NOMO-1 (cell line): ENCODE measurements around the gene KCNQ4.

ENCODE experiments used
- DNase-seq, 2 experiments: peaks; one replicate each; lab custom pipeline; 2025; ENCODE audit not compliant: unreplicated experiment in 2 of 2; lab: John Stamatoyannopoulos, UW

The KCNQ4 gene

DNA sequence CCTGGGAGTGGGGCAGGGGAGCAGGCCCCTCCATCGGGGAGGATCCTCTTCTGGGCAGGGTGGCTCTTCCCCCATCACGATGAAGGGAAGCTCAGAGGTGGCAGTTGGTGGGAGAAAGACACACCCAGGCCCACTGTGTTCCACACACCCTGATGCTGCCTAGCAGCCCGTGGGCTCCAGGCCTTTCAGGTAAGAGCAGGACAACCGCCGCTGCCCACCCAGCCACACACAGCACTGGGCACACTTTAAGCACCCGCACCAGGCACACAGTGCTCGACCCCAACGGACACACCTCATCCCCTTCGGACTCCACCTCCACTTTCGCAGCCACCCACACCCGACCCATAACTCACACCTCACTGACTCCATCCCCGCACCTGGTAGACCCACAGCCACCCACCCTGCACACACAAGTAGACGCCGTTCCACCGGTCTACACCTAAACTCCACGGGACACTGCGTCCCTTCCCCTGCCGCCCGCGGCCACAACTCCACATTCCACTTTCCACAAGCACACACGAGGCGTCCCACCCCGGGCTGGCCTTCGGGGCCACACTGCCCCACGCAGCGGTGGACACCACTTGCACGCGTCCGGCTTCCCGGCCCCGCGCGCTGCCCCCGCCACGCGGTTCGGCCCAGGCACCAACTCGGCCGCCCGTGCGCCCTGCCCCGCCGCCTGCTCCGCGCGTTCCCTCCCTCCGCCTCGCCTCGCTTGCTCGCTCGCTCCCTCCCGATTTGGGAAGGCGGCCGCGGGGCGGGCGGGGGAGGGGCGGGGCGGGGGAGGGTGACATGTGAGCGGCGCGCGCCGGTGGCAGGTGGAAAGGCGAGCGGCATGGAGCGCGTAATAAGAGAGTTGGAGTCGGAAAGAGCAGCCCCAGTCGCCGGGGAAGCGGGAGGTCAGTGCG is at the start of gene KCNQ4:
Gene KCNQ4 (plus strand): TSS at position 787 of the 905 bp plus-strand sequence. CDS start 307 bp downstream, outside the sequence.
- peak in 1 of 2 experiments; percentile 7 for DNase-seq

DNA sequence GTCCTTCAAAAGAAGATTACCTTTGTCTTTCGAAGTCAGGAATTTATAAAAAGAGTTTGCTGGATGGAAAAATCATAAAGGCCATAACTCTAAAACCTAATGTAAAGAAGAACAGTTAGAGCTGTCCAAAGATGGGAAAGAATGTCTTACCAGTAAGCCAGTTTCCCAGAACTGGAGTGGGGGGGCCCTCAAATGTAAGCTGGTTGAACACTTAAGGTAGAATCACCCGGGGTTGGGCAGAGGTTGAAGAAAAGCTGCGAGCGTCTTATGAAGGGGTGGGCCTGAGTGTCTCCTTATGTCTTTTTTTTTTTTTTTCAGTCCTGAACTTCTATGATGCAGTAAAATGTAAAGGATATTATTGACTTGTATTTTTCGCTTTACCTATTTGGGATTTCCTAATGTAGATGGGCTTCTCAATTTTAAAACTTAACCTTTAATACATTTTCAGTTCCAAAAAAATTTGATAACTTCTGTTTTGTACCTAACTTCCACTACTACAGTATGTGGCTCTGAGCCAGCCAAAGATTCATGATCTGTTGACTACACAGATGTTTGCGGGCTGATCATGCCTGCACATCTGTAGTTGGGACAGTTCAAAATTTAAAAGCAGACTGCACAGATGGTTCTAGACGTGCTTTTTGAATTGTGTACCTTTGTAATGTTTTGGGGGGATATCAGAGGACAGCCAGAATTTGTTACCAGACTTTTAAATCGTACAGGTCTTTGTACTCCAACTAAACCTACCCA is 48.5 kb upstream of the KCNQ4 start:
- no peak for DNase-seq

DNA sequence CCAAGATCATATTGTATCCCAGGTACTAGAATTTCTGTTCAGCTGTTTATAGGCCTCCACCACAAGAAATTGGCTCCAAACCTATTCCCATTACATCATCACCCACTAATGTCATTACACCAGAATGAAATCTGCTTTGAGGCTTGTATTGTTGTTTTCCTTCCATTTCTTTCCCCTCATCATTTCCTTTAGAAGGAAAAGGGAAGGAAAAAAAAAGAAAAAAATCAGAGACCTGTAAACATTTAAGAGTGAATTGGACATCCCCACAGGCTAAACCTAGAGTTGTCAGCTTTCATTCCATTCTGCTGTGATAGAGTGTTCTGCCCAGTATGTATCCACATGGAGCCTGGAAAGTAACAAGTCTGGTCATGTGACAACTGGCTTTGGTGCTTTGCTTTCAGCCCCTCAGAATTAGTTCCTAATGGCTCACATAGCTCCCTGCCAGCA is 47.5 kb upstream of the KCNQ4 start:
- DNase-seq, result no peak

DNA sequence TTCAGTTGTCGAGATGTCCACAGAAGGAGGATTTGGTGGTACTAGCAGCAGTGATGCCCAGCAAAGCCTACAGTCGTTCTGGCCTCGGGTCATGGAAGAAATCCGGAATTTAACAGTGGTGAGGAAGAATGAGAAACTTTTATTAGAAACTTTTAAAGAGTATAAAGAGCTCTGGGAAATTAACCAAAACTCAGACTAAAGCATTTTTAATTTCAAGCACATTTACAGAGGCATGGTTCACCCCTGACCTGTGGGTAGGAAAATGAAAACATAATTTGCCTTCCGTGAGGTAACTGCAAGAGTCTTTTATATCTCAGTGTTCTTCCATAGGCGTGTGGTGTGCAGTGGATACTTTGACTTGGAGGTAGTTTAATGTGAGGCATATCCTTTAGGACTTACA is 44.8 kb upstream of the KCNQ4 start:
- DNase-seq, result no peak

DNA sequence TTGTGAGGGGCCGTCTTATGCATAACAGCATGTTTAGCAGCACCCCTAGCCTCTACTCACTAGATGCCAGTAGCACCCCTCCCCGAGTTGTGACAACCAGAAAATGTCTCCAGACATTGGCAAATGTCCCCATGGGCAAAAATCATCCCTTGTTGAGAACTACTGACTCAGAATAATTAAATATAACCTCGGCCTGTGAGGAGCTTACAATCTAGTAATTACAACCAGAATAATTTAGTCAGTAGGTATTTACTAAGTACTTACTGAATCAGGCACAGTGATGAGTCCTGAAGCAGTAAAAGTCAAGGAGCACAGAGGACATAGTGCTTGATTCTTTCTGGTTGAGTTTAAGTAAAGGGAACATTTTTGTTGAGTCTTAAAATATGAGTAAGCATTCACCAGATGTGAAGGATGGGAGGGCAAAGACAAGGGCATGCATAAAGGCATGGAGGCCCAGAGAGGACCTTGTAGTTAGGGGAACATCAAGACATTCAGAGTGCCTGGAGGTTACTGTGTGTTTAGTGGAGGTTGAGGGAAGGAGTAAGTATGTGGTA is 44.1 kb upstream of the KCNQ4 start:
- DNase-seq, result no peak

DNA sequence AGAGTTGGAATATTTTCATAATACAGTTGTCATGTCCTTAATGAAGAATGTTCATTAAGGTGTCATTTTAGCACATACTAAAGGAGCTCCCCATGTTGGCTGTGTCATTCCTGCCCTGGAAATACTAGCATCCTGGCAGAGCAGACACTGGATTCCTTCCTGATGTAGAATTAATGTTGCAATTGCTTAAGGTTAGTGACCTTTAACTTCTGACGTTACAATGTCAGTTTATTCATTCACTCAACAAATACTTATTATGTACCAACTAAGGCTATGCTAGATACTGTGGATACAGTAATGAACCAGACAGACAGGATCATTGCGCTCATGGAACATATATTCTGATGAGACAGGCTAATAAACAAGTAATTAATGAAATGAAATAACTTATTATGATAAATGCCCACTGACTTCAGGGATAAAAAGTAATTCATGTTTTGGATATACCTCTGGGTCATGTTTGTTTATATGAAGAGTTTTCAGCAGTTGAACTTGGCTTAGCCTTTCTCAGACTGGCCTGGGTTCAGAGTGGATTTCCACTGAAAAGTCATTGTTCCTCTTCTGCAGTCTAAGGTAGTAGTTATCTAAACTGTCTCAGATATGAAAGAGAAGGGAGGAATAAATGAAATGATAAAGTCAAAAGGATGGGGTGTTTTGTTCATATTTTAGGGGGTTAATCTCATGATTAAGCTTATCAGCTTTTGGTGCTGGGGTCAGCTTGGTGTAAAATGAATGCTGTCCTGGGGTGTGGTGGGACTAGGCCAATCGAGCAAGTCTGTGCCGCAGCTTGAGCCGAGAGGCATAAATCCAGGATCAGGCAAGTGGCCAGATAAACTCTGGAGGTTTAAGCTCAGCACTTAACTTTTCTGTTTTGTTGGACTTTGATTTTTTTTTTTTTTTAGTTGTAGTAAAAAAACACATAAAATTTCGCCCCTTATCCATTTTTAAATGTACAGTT is 43.3 kb upstream of the KCNQ4 start:
- no peak for DNase-seq

DNA sequence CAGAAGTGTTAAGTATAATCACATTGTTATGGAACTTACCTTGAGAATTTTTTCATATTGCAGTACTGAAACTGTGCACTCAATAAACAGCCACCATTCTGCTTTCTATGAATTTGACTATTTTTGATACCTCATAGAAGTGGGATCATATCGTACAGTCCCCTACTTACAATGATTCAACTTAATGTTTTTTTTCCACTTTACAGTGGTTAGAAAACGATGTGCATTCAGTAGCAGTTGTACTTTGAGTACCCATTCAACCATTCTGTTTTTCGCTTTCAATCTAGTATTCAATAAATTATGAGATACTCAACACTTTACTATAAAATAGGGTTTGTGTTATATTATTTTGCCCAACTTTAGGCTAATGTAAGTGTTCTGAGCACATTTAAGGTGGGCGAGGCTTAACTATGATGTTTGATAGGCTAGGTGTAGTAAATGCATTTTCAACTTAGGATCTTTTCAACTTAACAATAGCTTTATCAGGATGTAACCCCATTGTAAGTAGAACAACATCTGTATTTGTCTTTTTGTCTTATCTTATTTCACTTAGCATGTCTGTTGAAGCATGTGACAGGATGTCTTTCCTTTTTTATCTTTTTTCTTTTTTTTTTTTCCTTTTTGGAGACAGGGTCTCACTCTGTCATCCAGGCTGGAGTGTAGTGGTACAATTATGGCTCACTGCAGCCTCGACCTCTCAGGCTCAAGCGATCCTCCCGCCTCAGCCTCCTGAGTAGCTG is 42.4 kb upstream of the KCNQ4 start:
- DNase-seq, result no peak

DNA sequence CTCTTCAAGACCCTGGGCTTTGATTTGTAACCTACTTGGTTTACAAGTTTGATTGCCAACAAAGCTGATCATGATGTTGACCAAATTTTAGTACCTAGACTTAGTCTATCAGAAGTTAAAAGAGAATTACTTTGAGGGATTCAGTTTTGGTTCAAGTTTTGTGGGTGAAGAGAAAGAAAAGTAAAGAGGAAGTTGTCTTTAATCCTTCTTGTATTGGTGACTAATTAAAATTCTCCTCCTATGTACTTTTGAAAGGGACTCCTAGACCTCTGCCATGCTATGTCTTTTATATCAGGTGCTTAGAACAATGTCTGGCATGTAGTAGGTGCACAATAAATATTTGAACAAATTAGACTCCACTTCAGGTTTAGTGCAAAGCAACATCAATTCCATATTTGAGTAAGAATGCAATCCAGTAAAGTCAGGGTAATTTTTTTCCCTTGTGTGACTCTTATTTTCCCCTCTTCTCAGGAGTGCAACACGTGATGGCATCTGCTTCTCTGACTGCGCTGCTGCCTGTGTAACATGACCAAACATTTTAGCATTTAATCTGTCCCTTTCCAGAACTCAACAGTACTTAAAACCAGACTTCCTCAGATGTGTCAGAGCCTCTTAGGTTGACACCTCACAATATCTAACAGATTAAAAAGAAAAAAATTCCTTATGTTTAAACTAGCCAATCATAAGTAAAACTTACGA is 41.1 kb upstream of the KCNQ4 start:
- peak in 1 of 2 experiments; percentile 34 for DNase-seq

DNA sequence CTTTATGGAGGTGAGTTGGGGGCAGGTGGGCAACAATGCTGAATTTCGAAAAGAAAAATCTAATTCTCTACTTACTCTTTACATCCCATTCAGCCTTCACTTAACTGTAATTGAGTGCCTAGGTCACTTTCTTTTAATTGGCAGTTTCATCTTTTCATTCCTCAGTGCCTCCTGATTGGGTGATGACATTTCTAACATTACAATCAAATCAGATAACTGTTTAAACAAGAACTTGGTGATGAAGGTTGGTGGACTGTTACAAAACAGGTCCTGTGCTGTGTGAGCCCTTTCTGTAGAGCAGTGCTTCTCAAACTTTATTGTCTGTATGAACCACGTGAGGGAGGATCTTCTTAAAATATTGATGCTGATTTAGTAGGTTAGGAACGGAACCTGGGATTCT is 40.1 kb upstream of the KCNQ4 start:
- DNase-seq, result no peak

DNA sequence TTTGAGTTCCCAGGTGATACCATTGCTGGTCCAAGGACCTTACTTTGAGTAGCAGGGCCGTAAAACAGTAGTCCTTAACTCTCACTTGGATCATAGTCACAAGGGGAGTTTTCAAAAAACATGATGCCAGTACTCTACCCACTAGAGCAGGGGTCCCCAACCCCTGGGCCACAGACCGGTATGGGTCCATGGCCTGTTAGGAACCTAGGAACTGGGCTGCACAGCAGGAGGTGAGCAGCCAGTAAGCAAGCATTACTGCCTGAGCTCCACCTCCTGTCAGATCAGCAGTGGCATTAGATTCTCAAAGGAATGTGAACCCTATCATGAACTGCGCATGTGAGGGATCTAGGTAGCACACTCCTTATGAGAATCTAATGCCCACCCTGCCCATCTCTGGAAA is 39.7 kb upstream of the KCNQ4 start:
- DNase-seq, result no peak

DNA sequence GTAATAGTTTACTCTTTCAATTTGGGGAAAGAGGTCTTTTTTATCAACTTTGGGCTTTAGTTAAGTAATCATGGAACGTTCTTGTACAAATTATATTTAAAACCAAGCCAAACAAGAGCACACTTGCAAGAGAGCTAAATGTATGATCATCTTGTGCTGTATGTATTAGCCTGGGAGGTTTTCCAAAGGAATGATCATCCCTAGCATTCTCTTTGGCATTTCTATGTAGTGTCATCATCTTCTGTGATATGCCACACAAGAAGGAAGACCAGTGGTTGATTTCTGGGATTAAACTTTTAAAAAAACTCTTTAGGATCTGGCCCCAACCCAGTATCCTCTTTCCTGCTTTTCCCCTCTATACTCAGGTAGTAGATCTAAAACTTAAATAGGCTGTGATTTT is 38.4 kb upstream of the KCNQ4 start:
- no peak for DNase-seq

DNA sequence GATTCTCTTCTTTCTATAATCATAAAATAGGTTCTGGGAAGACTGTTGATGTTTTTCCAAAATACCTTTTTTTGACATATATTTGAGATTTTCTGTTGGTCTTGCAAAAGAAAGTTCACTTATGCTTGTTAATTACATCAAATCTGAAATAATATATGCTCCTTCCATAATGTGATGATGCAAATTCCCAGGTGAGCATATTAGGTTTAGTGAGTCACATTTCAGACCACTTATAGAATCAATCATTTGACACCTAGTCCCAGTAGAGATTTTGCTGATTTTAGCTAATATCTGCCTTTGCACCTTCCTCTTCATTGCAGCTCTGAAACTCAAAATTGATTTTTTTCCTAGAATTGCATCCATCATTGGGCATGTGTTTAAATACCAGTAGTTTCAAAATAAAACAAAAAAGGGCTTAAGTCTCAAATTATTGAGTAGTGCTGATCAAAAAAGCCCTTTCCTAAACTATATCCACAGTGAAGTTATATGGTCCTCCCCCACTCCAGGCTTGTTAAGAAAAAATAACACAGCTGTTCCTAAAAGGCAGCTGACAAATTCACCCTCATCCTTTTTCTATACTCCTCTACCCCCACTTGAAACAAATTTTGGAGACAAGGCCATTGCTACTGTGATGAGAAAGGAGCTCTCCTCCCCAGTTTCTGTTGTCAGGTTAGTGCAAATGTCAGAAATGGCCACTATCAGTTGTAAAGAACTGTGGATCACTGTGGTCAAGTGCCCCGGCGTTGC is 37.1 kb upstream of the KCNQ4 start:
- DNase-seq, result no peak

DNA sequence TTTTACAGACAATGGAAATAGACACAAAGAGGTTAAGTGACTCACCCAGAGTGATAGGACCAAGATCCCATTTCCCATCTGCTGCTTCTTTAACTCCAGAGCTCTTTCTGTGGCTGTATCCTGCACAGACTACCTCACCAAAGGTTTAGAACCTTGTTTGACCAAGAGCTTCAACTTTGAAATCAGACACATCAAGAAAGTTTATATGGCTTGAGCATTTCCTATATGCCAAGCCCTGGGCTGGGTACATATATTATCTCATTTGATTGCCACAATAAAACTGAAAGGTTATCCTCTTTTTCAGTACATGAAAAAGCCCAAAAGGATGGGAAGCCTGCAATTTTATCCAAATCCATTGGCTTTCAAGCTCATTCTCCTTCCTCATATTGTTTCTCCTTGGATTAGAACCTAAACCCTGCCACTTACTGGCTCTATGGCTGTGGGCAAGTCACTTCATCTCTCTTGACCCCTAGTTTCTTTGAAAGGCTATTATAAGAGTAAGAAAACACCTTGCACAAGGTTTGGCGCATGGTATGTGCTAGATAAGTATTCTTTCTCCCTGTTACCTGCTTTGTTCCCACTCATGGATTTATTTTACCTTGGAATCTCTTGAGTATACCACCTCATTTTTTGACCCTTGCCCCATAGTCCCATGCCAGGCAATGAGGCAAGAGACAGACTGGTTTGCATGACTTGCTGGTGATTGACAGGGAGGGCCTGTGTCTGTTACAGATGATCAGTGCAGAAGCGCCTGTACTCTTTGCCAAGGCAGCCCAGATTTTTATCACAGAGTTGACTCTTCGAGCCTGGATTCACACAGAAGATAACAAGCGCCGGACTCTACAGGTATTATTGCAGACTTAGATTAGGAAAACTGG is 34.5 kb upstream of the KCNQ4 start:
- DNase-seq, result no peak

DNA sequence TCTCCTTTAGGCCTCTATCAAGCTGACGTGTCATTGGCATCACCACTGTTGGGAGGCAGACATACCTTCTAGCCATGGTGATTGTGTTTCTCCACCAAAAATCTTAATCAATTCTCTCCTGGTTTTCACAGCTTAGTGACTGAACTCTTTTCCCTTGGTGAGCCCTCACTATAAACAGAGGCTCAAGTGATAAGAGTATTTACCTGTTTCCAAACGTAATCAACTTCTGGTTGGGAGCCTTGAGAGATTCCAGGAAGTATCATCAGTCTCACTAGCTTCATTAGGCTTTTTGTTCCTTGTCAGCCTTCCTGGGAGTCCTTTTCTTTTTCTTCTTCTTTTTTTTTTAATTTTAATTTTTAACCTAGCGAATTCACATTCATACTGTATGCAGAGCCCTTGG is 33.8 kb upstream of the KCNQ4 start:
- no peak for DNase-seq

DNA sequence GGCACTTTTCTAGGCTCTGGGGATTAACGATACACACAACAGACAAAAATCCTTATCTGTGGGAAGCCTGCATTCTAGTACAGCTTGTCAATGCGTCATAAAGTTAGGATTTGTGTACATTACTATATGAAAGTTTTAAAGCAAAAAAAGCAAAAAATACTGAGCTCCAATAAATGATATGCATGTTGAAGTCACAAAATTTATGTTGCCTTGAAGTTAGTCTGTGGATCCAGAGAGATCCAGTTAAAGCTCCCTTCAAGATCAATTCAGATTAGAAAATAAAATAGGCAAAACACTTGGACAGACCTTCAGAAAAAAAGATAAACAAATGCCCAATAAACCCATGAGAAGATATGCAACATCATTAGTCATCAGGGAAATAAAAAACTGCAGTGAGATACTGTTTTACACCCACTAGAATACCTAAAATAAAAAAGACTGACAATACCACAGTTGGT is 33.1 kb upstream of the KCNQ4 start:
- no peak for DNase-seq

DNA sequence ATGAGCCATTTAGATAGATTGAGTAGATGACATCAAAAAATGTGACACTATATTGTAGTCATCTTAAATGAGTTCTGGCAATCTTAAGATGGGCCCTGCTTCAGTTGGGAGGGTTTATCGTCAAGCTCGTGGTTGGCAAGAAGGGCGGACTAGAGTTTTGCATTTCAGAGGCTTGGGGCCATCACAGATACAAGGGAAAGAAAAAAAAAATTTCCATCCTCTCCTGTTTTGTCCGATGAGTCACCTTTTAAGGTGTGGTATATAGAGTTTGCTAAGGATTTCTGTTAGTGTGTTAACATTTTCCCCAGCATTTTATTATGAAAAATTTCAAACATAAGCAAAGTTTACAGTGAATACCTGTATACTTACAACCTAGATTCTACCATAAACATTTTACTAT is 31.8 kb upstream of the KCNQ4 start:
- no peak for DNase-seq

DNA sequence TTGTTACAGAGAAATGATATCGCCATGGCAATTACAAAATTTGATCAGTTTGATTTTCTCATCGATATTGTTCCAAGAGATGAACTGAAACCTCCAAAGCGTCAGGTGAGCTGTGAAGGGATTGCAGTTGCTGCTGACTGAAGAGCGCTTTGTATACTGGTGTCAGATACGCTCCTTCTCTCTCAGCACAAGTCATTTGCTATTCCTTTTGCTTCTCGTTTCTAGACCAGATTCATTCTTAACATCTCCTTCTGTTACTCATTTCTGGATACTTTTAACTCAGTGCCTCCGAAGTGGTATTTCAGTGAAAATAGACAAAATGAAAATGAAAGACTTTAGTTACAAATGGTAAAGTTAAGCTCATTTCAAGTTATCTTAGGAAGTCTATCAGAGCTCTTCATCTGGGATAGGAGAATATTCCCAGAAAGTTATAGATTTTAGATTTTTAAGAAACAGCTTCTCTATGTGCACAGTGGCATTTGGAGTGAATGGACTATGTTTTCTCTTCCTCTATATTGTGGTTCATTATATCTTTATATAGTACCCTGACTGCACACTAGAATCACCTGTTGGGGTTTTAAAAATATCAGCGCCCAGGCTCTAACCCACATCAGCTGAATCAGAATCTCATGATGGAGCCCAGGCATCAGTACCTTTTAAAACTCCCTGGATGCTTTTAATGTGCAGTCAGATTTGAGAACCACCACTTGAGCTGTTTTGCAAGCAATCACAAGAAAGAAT is 30.3 kb upstream of the KCNQ4 start:
- DNase-seq, result no peak
